HEK293T (cell line): ENCODE data around the gene STXBP4.

Experiments
- ARNT ChIP-seq: fragments of 450-650 bp; IDR thresholded peaks from 2 replicates; pipeline ENCODE4 v1.6.1; 2017; ENCODE audit warnings: mild to moderate bottlenecking
- ELF4 ChIP-seq: fragments of 450-650 bp; IDR thresholded peaks from 2 replicates; pipeline ENCODE4 v1.6.1; 2017; ENCODE audit warnings: antibody characterized with exemption
- FOXK2 ChIP-seq: fragments of 450-650 bp; IDR thresholded peaks from 2 replicates; pipeline ENCODE4 v1.6.1; 2016; ENCODE audit warnings: mild to moderate bottlenecking
- FOXM1 ChIP-seq: fragments of 450-650 bp; IDR thresholded peaks from 2 replicates; pipeline ENCODE4 v1.6.1; 2017; ENCODE audit warnings: mild to moderate bottlenecking, borderline replicate concordance
- HDGF ChIP-seq: fragments of 450-650 bp; IDR thresholded peaks from 2 replicates; pipeline ENCODE4 v1.6.1; 2017; ENCODE audit warnings: antibody characterized with exemption, borderline replicate concordance
- NFRKB ChIP-seq: fragments of 450-650 bp; IDR thresholded peaks from 2 replicates; pipeline ENCODE4 v1.6.1; 2016; ENCODE audit warnings: mild to moderate bottlenecking, moderate library complexity
- PKNOX1 ChIP-seq: fragments of 450-650 bp; IDR thresholded peaks from 2 replicates; pipeline ENCODE4 v1.6.1; 2016
- SP1 ChIP-seq: fragments of 450-650 bp; IDR thresholded peaks from 2 replicates; pipeline ENCODE4 v1.6.1; 2017
- TARDBP ChIP-seq: fragments of 450-650 bp; IDR thresholded peaks from 2 replicates; pipeline ENCODE4 v1.6.1; 2016

DNA sequence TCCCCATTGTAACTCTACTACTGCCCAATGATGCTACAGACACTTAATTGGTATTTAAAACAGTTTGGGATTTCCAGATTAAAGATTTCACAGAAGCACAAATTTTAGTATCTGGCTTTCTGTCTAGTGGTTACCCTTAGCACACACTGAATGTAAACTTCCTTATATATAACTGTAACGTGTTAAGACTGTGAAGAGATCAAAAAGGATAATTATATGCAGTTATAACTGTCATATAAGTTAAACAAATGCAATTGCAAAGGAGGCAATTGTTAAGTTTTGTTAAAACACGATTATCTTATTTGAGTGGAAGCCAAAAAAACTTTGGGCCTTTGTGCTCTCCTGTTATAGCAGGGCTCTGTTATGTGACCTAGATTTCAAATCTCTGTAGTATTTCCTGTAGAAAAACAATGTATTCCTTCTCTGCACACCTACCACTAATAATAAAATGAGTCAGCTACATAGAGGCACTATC is 147.9 kb downstream of the STXBP4 start:
- TF ChIP-seq SP1 = no peak
- TF ChIP-seq FOXM1 = no peak
- no peak for TF ChIP-seq TARDBP
- no peak for TF ChIP-seq NFRKB
- no peak for TF ChIP-seq PKNOX1
- no peak for TF ChIP-seq FOXK2
- TF ChIP-seq HDGF = no peak
- TF ChIP-seq ARNT = no peak
- TF ChIP-seq ELF4 = no peak
